GM13976 (cell line): Measurements from ENCODE around the gene DAAM2.

Experiments
- DNase-seq: peaks from one replicate; pipeline ENCODE4 v3.0.0; 2012; ENCODE audit warnings: low spot score
- CTCF ChIP-seq: IDR thresholded peaks from 2 replicates; pipeline ENCODE4 v1.5.1; 2012; ENCODE audit warnings: borderline replicate concordance, mild to moderate bottlenecking; ENCODE audit not compliant: insufficient read depth; ENCODE audit errors: extremely low read depth, missing control alignments, control extremely low read depth
- in situ Hi-C: fragments of 300-500 bp; cut with MboI; formaldehyde crosslinking; loops from one replicate; pipeline ENCODE4 v1.12.0; 2022; ENCODE audit warnings: low sequenced_read_pairs, mixed read lengths, inconsistent platforms; ENCODE audit not compliant: unreplicated experiment

DAAM2 gene

GRCh38 chr6:39791850-39792539 is at the start of gene DAAM2:
Gene DAAM2 (plus strand): TSS chr6:39792376. CDS start chr6:39856303, 63,927 bp downstream.
- no peak for DNase-seq
- no peak for TF ChIP-seq CTCF
- in situ Hi-C loops, result no loop called here

GRCh38 chr6:39746795-39747194 is 45.4 kb upstream of the DAAM2 start:
- no peak for TF ChIP-seq CTCF
- DNase-seq, result no peak
- in situ Hi-C loops, result no loop called here

GRCh38 chr6:39752835-39753724 is 39.1 kb upstream of the DAAM2 start:
- in situ Hi-C loops, result no loop called here
- DNase-seq, result no peak
- no peak for TF ChIP-seq CTCF

- TF ChIP-seq CTCF, result no peak
- in situ Hi-C loops, result no loop called here
- no peak for DNase-seq
Observed at GRCh38 chr6:39753725-39754045, 38.5 kb upstream of the DAAM2 start.

GRCh38 chr6:39754514-39755115 is 37.6 kb upstream of the DAAM2 start:
- TF ChIP-seq CTCF, result no peak
- no peak for DNase-seq
- in situ Hi-C loops, result no loop called here

- no peak for DNase-seq
- in situ Hi-C loops, result no loop called here
- no peak for TF ChIP-seq CTCF
Observed at GRCh38 chr6:39755231-39755630, 36.9 kb upstream of the DAAM2 start.
